ENCODE measurements around the gene MTMR1.

The MTMR1 gene

GRCh38 chrX:150757371-150757770 lies 64.2 kb downstream of the MTMR1 start:
- Histone ChIP-seq H3K27ac (ENCODE audit: low read depth, low read length) (no peak overlapping the region), H3K36me3 (ENCODE audit: control insufficient read depth, low read length) (peaks cover 12% of the 10 kb centered on the region), H3K4me3 (ENCODE audit: low read length) (no peak overlapping the region), H4K20me1 (ENCODE audit: control insufficient read depth, insufficient read depth, low read depth, low read length) (no peaks in the 10 kb centered on the region), H3K4me1 (ENCODE audit: control insufficient read depth, low read length) (peaks cover 7% of the 10 kb centered on the region), H3K27me3 (ENCODE audit: control insufficient read depth, low read length) (no peaks in the 10 kb centered on the region), H3F3A (ENCODE audit: control insufficient read depth, insufficient read depth) (no peaks in the 10 kb centered on the region), H3K9me3 (ENCODE audit: control insufficient read depth, insufficient read depth, low read length) (no peaks in the 10 kb centered on the region), H3K4me2 (ENCODE audit: low read length) (no peak overlapping the region), H3K79me2 (ENCODE audit: control insufficient read depth, low read length) (no peaks in the 10 kb centered on the region), H3K9me2 (replicated peaks; ENCODE audit: control insufficient read depth, low read length) (no peaks in the 10 kb centered on the region)
- no peak for TF ChIP-seq EZH2phosphoT487 (IDR thresholded peaks at IDR 0.05; ENCODE audit: borderline replicate concordance, low read length)
- TF ChIP-seq, protein P1, sequence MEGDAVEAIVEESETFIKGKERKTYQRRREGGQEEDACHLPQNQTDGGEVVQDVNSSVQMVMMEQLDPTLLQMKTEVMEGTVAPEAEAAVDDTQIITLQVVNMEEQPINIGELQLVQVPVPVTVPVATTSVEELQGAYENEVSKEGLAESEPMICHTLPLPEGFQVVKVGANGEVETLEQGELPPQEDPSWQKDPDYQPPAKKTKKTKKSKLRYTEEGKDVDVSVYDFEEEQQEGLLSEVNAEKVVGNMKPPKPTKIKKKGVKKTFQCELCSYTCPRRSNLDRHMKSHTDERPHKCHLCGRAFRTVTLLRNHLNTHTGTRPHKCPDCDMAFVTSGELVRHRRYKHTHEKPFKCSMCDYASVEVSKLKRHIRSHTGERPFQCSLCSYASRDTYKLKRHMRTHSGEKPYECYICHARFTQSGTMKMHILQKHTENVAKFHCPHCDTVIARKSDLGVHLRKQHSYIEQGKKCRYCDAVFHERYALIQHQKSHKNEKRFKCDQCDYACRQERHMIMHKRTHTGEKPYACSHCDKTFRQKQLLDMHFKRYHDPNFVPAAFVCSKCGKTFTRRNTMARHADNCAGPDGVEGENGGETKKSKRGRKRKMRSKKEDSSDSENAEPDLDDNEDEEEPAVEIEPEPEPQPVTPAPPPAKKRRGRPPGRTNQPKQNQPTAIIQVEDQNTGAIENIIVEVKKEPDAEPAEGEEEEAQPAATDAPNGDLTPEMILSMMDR (IDR thresholded peaks at IDR 0.05; ENCODE audit: low read depth, low read length, poor library complexity, severe bottlenecking) = no peak

GRCh38 chrX:150759568-150760416 lies 66.6 kb downstream of the MTMR1 start:
- no peaks in the 10 kb centered on the region for H3K4me1 ChIP-seq (ENCODE audit: control insufficient read depth, low read length)
- no peaks in the 10 kb centered on the region for H3K36me3 ChIP-seq (ENCODE audit: control insufficient read depth, low read length)
- H3K4me2 ChIP-seq (ENCODE audit: low read length) = no peak overlapping the region
- no peak overlapping the region for H3K4me3 ChIP-seq (ENCODE audit: low read length)
- H3K27ac ChIP-seq (ENCODE audit: low read depth, low read length) = no peak overlapping the region
- no peaks in the 10 kb centered on the region for H3K9me3 ChIP-seq (ENCODE audit: control insufficient read depth, insufficient read depth, low read length)
- no peaks in the 10 kb centered on the region for H3F3A ChIP-seq (ENCODE audit: control insufficient read depth, insufficient read depth)
- H3K27me3 ChIP-seq (ENCODE audit: control insufficient read depth, low read length) = no peaks in the 10 kb centered on the region
- no peaks in the 10 kb centered on the region for H3K9me2 ChIP-seq (replicated peaks; ENCODE audit: control insufficient read depth, low read length)
- no peaks in the 10 kb centered on the region for H3K79me2 ChIP-seq (ENCODE audit: control insufficient read depth, low read length)
- TF ChIP-seq, protein P1 (IDR thresholded peaks at IDR 0.05; ENCODE audit: low read depth, low read length, poor library complexity, severe bottlenecking) = no peak
- H4K20me1 ChIP-seq (ENCODE audit: control insufficient read depth, insufficient read depth, low read depth, low read length) = no peaks in the 10 kb centered on the region

GRCh38 chrX:150761176-150761818 lies 68.1 kb downstream of the MTMR1 start:
- Histone ChIP-seq H3F3A (ENCODE audit: control insufficient read depth, insufficient read depth) (no peaks in the 10 kb centered on the region), H3K36me3 (ENCODE audit: control insufficient read depth, low read length) (no peaks in the 10 kb centered on the region), H3K79me2 (ENCODE audit: control insufficient read depth, low read length) (no peaks in the 10 kb centered on the region), H3K27me3 (ENCODE audit: control insufficient read depth, low read length) (no peaks in the 10 kb centered on the region), H3K27ac (ENCODE audit: low read depth, low read length) (no peak overlapping the region), H3K4me3 (ENCODE audit: low read length) (no peak overlapping the region), H3K9me2 (replicated peaks; ENCODE audit: control insufficient read depth, low read length) (no peaks in the 10 kb centered on the region), H3K4me1 (ENCODE audit: control insufficient read depth, low read length) (no peaks in the 10 kb centered on the region), H4K20me1 (ENCODE audit: control insufficient read depth, insufficient read depth, low read depth, low read length) (no peaks in the 10 kb centered on the region), H3K9me3 (ENCODE audit: control insufficient read depth, insufficient read depth, low read length) (no peaks in the 10 kb centered on the region), H3K4me2 (ENCODE audit: low read length) (no peak overlapping the region)
- TF ChIP-seq, protein P1 (IDR thresholded peaks at IDR 0.05; ENCODE audit: low read depth, low read length, poor library complexity, severe bottlenecking) = no peak
- no peak for TF ChIP-seq EZH2phosphoT487 (IDR thresholded peaks at IDR 0.05; ENCODE audit: borderline replicate concordance, low read length)
